HG03097 (cell line): ENCODE data around the gene DDX1.

Experiments used
- ATAC-seq: cut with Tn5 transposase; IDR thresholded peaks from one replicate; pipeline ENCODE4 v1.9.1; 2021; ENCODE audit not compliant: unreplicated experiment, low FRiP score

The DDX1 gene

GRCh38 chr2:15642011-15642814 is 50.5 kb downstream of the DDX1 start:
- no peak for ATAC-seq

GRCh38 chr2:15642815-15643500 is 51.3 kb downstream of the DDX1 start:
- ATAC-seq = no peak

DNA sequence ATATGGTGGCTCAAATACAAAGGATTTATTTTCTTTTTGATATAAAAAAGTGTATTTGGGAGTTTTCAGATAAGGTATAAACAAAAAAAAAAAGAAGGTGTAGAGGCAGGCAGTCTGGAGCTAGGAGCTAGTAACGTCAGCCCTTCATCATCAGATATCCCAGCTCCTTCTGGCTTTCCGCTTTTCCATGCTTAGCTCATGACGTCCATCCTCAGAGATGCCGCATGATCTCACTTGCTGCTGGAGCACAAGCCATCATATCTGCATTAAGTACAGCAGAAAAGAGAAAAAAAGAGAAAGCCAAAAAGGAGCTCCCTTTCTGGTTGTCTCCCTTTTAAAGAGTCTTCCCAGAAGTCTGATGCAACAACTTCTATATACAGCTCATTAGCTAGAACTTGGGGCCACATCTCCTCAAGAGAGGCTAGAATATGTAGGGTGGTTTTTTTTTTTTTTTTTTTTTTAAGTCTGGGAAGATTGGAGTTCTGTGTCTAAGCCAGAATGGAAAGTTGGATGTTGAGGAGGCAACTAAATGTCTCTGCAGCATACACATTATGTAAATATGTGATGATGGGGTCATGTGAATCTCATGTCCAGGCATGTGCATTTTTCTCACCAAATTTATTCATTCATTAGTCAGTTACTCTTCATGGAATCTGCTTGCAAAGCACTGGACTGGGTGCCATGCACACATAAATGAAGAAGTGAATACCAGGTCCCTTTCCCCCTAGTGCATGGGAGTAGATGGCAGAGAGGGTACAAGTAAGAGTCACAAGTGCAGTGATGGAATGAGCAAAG is 52.3 kb downstream of the DDX1 start:
- no peak for ATAC-seq

- no peak for ATAC-seq
Measured at GRCh38 chr2:15645300-15645699, 53.6 kb downstream of the DDX1 start.

DNA sequence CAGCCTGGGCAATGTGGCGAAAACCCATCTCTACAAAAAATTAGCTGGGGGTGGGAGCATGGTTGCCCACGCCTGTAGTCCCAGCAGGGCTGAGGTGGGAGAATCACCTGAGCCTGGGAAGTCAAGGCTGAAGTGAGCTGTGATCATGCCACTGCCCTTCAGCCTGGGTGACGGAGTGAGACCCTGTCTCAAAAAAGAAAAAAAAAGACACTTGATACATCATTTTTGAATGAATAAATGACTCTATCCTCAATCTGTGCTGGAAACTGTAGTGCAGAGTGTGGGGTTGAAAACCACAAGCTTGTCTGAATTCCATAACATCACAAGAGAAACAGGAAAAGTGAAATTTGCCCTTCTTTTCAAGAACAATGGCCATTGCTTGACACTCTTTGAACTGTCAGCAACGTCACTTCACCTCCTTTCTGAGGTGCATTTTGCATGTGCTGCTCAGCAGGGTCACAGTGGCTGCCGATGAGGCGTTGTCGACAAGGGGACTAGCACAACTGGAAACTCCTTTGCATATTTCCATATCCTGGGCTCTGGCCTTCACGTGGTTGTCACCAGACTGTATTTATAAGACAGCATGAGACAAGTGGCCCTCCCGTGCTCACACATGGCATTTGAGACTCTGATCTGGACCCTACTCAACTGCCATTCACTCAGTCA is 54.2 kb downstream of the DDX1 start:
- ATAC-seq = no peak

GRCh38 chr2:15646661-15647060 is 55.0 kb downstream of the DDX1 start:
- no peak for ATAC-seq

GRCh38 chr2:15647622-15648590 is 56.2 kb downstream of the DDX1 start:
- no peak for ATAC-seq

- ATAC-seq = no peak
Measured at GRCh38 chr2:15648593-15649525, 57.2 kb downstream of the DDX1 start.

- no peak for ATAC-seq
Measured at GRCh38 chr2:15649561-15650255, 58.0 kb downstream of the DDX1 start.

- no peak for ATAC-seq
Measured at GRCh38 chr2:15650616-15651366, 59.1 kb downstream of the DDX1 start.

DNA sequence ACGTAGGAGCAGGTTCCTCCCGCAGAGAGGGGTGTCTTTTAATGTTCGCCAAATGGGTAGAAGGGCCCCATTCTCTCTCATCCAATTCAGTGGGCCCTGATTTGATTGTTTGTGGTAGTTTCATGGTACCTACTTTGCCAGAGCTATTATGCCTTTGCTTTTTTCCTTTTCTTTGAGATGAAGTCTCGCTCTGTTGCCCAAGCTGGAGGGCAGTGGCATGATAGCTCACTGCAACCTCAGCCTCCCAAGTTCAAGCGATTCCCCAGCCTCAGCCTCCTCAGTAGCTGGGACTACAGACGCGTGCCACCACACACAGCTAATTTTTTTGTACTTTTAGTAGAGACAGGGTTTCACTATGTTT is 59.7 kb downstream of the DDX1 start:
- ATAC-seq = no peak

- ATAC-seq = no peak
Measured at GRCh38 chr2:15652252-15652651, 60.6 kb downstream of the DDX1 start.

GRCh38 chr2:15652801-15653200 is 61.1 kb downstream of the DDX1 start:
- no peak for ATAC-seq

- no peak for ATAC-seq
Measured at GRCh38 chr2:15653806-15654726, 62.4 kb downstream of the DDX1 start.

DNA sequence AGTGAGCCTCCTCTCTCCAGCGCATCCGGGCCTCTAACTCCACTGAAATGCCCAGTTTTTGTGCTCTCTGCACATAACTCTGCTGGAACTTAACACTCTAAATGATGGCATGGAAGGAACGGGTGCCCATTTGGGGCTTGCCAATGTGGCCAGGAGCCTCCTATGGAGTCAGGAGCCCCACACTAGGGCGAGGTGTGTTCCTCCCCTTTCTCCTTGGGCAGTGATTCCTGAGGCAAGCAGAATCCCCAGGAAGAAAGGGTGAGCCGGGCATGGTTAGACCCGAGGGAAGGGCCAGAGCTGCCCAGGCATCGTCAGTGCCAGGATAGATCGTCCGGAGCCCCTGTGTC is 63.0 kb downstream of the DDX1 start:
- no peak for ATAC-seq

- no peak for ATAC-seq
Measured at GRCh38 chr2:15655123-15655887, 63.6 kb downstream of the DDX1 start.
